ENCODE measurements around the gene P2RX4.
"Not testable (repeated sequence)": the region's sequence is repeated elsewhere in the genome, so short reads cannot be mapped to it uniquely, and the experiment has no call there.

Gene P2RX4

DNA sequence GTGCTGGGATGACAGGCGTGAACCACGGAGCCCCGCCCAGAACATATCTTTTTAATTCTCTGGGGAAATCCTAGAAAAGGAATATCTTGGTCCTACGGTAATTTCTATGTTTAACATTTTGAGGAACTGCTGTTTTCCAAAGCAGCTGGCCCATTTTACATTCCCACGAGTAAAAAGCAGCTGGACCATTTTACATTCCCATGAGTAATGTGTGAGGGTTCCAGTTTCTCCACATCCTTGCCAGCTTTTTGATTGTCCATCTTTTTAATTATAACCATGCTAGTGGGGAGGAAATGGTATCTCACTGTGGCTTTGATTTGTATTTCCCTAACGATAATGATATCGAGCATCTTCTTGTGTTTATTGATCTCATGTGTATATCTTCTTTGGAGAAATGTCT is 4.4 kb upstream of the P2RX4 start:
- H3K4me3 ChIP-seq (ENCODE audit: low read depth, low read length): no peak overlapping the region
- no peak for DNase-seq (ENCODE audit: low read depth)
- TF ChIP-seq, protein P1, sequence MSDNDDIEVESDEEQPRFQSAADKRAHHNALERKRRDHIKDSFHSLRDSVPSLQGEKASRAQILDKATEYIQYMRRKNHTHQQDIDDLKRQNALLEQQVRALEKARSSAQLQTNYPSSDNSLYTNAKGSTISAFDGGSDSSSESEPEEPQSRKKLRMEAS (IDR thresholded peaks at IDR 0.05; ENCODE audit: low read depth, low read length): no peak
- TF ChIP-seq MYC (IDR thresholded peaks at IDR 0.05; ENCODE audit: low read depth, low read length): no peak
- TF ChIP-seq, protein P2, sequence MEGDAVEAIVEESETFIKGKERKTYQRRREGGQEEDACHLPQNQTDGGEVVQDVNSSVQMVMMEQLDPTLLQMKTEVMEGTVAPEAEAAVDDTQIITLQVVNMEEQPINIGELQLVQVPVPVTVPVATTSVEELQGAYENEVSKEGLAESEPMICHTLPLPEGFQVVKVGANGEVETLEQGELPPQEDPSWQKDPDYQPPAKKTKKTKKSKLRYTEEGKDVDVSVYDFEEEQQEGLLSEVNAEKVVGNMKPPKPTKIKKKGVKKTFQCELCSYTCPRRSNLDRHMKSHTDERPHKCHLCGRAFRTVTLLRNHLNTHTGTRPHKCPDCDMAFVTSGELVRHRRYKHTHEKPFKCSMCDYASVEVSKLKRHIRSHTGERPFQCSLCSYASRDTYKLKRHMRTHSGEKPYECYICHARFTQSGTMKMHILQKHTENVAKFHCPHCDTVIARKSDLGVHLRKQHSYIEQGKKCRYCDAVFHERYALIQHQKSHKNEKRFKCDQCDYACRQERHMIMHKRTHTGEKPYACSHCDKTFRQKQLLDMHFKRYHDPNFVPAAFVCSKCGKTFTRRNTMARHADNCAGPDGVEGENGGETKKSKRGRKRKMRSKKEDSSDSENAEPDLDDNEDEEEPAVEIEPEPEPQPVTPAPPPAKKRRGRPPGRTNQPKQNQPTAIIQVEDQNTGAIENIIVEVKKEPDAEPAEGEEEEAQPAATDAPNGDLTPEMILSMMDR (IDR thresholded peaks at IDR 0.05; ENCODE audit: low read depth, low read length): no peak
- TF ChIP-seq POLR2A (IDR thresholded peaks at IDR 0.05; ENCODE audit: extremely low read depth, insufficient read length): no peak

GRCh38 chr12:121208571-121208970 is 1.4 kb upstream of the P2RX4 start:
- DNase-seq (ENCODE audit: low read depth); H3K4me3 ChIP-seq (ENCODE audit: low read depth, low read length): not testable (repeated sequence)

DNA sequence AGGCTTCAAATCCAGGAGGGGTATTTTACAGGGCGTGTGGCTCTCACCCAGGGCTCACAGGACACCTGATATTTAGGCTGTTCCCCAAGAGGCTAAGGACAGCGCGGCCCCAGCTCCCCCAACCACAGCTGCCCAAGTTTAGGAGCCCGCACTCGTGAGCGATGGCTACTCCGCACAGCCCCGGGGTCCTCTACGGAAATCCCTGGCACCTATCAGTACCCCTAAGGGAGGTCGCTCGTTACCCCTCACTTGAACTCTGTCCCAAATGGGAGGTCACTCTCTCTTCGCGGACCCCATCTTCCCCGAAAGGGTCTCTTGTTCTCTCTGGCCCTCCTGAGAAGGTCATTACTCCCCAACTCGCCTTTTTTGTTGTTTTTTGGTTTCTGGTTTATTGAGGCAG is 708 bp upstream of the P2RX4 start:
- DNase-seq (ENCODE audit: low read depth): no peak
- TF ChIP-seq POLR2A (IDR thresholded peaks at IDR 0.05; ENCODE audit: extremely low read depth, insufficient read length) (no peak), MYC (IDR thresholded peaks at IDR 0.05; ENCODE audit: low read depth, low read length) (no peak)
- TF ChIP-seq, protein P1 (IDR thresholded peaks at IDR 0.05; ENCODE audit: low read depth, low read length): no peak
- TF ChIP-seq, protein P2 (IDR thresholded peaks at IDR 0.05; ENCODE audit: low read depth, low read length): no peak
- peak overlapping the region; percentile 73 for H3K4me3 ChIP-seq (ENCODE audit: low read depth, low read length)

- DNase-seq (ENCODE audit: low read depth): no peak
- TF ChIP-seq, protein P1 (IDR thresholded peaks at IDR 0.05; ENCODE audit: low read depth, low read length): no peak
- TF ChIP-seq, protein P2 (IDR thresholded peaks at IDR 0.05; ENCODE audit: low read depth, low read length): no peak
- TF ChIP-seq POLR2A (IDR thresholded peaks at IDR 0.05; ENCODE audit: extremely low read depth, insufficient read length) (no peak), MYC (IDR thresholded peaks at IDR 0.05; ENCODE audit: low read depth, low read length) (no peak)
- H3K4me3 ChIP-seq (ENCODE audit: low read depth, low read length): no peak overlapping the region
Observed at GRCh38 chr12:121212875-121213274, 2.9 kb downstream of the P2RX4 start.

- no peak overlapping the region for H3K4me3 ChIP-seq (ENCODE audit: low read depth, low read length)
- TF ChIP-seq, protein P2 (IDR thresholded peaks at IDR 0.05; ENCODE audit: low read depth, low read length): no peak
- TF ChIP-seq, protein P1 (IDR thresholded peaks at IDR 0.05; ENCODE audit: low read depth, low read length): no peak
- TF ChIP-seq MYC (IDR thresholded peaks at IDR 0.05; ENCODE audit: low read depth, low read length): no peak
- TF ChIP-seq POLR2A (IDR thresholded peaks at IDR 0.05; ENCODE audit: extremely low read depth, insufficient read length): no peak
- peak; percentile 48 for DNase-seq (ENCODE audit: low read depth)
Observed at GRCh38 chr12:121214166-121214777, 4.3 kb downstream of the P2RX4 start.

GRCh38 chr12:121214855-121215745 is 5.2 kb downstream of the P2RX4 start:
- peak; percentile 76 for DNase-seq (ENCODE audit: low read depth)
- TF ChIP-seq, protein P2 (IDR thresholded peaks at IDR 0.05; ENCODE audit: low read depth, low read length): no peak
- TF ChIP-seq MYC (IDR thresholded peaks at IDR 0.05; ENCODE audit: low read depth, low read length) (no peak), POLR2A (IDR thresholded peaks at IDR 0.05; ENCODE audit: extremely low read depth, insufficient read length) (no peak)
- TF ChIP-seq, protein P1 (IDR thresholded peaks at IDR 0.05; ENCODE audit: low read depth, low read length): no peak
- no peak overlapping the region for H3K4me3 ChIP-seq (ENCODE audit: low read depth, low read length)

All from NB4 (cell line).